MM.1S (cell line): ENCODE measurements around the gene ITIH4.

Source experiments
- CTCF ChIP-seq: fragments of 300-600 bp; sonication (generic); IDR thresholded peaks from 2 replicates; pipeline ENCODE4 v1.5.1; 2016; ENCODE audit warnings: antibody characterized with exemption, low read length, mixed read lengths
- EZH2phosphoT487 ChIP-seq: fragments of 300-600 bp; sonication (generic); IDR thresholded peaks from 2 replicates; pipeline ENCODE4 v1.6.1; 2018; ENCODE audit warnings: antibody characterized with exemption, low read length

GRCh38 chr3:52845157-52845556 lies 14.7 kb upstream of the ITIH4 start:
- TF ChIP-seq CTCF (no peak), EZH2phosphoT487 (no peak)
